PFSK-1 (cell line): ENCODE measurements around the gene GJD2.

Experiments used
- POLR2AphosphoS5 ChIP-seq: IDR thresholded peaks from 2 replicates; pipeline ENCODE4 v1.6.1; 2012; ENCODE audit warnings: low read depth, mild to moderate bottlenecking, control low read depth, low read length, moderate library complexity
- SIN3A ChIP-seq: IDR thresholded peaks from 2 replicates; pipeline ENCODE4 v1.6.1; 2012; ENCODE audit warnings: mild to moderate bottlenecking, low read length, moderate library complexity, borderline replicate concordance; ENCODE audit not compliant: insufficient read depth
- TAF1 ChIP-seq: IDR thresholded peaks from 2 replicates; pipeline ENCODE4 v1.6.1; 2012; ENCODE audit warnings: low read length, control low read depth, borderline replicate concordance; ENCODE audit not compliant: insufficient read depth
- TF ChIP-seq, protein P1 (sequence below), 2 experiments: IDR thresholded peaks; 2 replicates each; pipeline versions ENCODE4 v1.6.1 to v1.8.0; 2011 to 2012; ENCODE audit warnings: low read depth in 2 of 2, low read length in 2 of 2, control low read depth in 1 of 2, inconsistent platforms in 1 of 2, mild to moderate bottlenecking in 1 of 2, moderate library complexity in 1 of 2; ENCODE audit not compliant: insufficient read depth in 1 of 2

DNA sequence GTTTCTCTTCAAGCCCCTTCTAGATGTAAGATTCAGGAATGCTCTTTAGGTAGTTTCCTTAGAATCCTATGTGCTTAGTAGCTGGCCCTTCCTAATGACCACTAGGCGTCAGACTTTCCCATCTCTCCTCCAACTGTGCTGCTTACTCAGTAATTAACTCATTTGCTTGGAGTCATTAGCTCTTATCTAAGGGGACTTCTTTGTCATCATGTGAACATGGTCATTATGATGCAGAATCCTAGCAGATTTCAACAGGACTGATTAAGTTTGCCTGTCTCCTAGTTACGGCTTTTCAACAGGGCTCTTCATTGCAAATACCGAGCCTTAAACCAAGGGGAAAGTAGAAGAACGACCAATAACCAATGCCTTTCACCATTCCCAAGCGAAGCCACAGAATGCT, 46.4 kb downstream of the GJD2 start:
- TF ChIP-seq POLR2AphosphoS5 (no peak), TAF1 (no peak), SIN3A (no peak)
- TF ChIP-seq, protein P1, sequence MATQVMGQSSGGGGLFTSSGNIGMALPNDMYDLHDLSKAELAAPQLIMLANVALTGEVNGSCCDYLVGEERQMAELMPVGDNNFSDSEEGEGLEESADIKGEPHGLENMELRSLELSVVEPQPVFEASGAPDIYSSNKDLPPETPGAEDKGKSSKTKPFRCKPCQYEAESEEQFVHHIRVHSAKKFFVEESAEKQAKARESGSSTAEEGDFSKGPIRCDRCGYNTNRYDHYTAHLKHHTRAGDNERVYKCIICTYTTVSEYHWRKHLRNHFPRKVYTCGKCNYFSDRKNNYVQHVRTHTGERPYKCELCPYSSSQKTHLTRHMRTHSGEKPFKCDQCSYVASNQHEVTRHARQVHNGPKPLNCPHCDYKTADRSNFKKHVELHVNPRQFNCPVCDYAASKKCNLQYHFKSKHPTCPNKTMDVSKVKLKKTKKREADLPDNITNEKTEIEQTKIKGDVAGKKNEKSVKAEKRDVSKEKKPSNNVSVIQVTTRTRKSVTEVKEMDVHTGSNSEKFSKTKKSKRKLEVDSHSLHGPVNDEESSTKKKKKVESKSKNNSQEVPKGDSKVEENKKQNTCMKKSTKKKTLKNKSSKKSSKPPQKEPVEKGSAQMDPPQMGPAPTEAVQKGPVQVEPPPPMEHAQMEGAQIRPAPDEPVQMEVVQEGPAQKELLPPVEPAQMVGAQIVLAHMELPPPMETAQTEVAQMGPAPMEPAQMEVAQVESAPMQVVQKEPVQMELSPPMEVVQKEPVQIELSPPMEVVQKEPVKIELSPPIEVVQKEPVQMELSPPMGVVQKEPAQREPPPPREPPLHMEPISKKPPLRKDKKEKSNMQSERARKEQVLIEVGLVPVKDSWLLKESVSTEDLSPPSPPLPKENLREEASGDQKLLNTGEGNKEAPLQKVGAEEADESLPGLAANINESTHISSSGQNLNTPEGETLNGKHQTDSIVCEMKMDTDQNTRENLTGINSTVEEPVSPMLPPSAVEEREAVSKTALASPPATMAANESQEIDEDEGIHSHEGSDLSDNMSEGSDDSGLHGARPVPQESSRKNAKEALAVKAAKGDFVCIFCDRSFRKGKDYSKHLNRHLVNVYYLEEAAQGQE (IDR thresholded peaks at IDR 0.05; ENCODE audit: insufficient read depth in 1 of 2, low read depth in 2 of 2, low read length in 2 of 2), result no peak
